Measurements from ENCODE around the gene NUTM2A. TPM values are rescaled to one million over a fixed set of nuclear protein-coding genes. Genes with fewer than 3 reads are reported as not detected.
"Not testable (repeated sequence)": the region's sequence is repeated elsewhere in the genome, so short reads cannot be mapped to it uniquely, and the experiment has no call there.

NUTM2A gene
- total RNA-seq, 4 donors from 2014 or later, result 0.80 to 3.0 (median 2.4) TPM

DNA sequence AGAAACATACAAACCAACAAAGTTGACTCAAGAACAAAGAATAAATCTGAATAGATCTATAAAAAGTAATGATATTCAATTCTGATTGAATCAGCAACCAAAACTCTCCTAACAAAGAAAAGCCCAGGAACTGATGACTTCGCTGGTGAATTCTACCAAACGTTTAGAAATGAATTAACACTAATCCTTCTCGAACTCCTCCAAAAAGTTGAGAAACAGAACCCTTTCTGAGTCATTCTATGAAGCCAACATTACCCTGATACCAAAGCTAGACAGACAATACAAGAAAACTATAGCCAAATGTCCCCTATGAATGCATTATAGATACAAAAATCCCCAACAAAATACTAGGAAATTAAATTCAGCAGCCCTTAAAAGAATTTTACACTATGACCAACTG is 16.9 kb downstream of the NUTM2A start:
- H3K4me1 ChIP-seq; in situ Hi-C loops (cut with MboI; ENCODE audit: low pct_ligation_motif_present in 1 of 4, low pct_unique_long_range_greater_than_20kb in 1 of 4, low sequenced_read_pairs in 3 of 4); H3K27ac ChIP-seq; H3K27me3 ChIP-seq; H3K9me3 ChIP-seq; H3K4me3 ChIP-seq; DNase-seq; H3K36me3 ChIP-seq; intact Hi-C loops (cut with DNase I; ENCODE audit: low total_unique reads): not testable (repeated sequence)
- 71 to 100% methylated on average over 1 to 3 of the region's 3 CpGs for whole genome bisulfite sequencing, 2 donors (ENCODE audit: low coverage in 1 of 2)

DNA sequence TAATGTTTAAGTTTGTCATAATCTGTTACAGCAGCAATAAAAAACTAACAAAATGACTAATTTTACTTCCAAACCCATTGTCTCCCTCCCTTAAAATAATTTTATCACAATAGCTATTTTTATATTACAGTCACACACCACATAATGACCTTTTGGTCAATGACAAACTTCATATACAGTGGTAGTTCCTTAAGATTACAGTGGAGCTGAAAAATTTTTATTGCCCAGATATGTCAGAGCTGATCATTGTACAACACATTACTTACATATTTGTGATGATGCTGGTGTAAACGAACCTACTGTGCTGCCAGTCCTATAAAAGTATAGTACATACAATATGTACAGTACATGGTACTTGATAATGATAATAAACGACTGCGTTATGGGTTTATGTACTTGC is 22.1 kb downstream of the NUTM2A start:
- 71% methylated on average over 2 of the region's 3 CpGs; no CpG with 5 or more reads in 1 of the 2 donors for WGBS, 2 donors (ENCODE audit: low coverage in 1 of 2)
- DNase-seq; H3K36me3 ChIP-seq; H3K27ac ChIP-seq; in situ Hi-C loops (cut with MboI; ENCODE audit: low pct_ligation_motif_present in 1 of 4, low pct_unique_long_range_greater_than_20kb in 1 of 4, low sequenced_read_pairs in 3 of 4); intact Hi-C loops (cut with DNase I; ENCODE audit: low total_unique reads); H3K4me1 ChIP-seq; H3K27me3 ChIP-seq; H3K9me3 ChIP-seq; H3K4me3 ChIP-seq: not testable (repeated sequence)

DNA sequence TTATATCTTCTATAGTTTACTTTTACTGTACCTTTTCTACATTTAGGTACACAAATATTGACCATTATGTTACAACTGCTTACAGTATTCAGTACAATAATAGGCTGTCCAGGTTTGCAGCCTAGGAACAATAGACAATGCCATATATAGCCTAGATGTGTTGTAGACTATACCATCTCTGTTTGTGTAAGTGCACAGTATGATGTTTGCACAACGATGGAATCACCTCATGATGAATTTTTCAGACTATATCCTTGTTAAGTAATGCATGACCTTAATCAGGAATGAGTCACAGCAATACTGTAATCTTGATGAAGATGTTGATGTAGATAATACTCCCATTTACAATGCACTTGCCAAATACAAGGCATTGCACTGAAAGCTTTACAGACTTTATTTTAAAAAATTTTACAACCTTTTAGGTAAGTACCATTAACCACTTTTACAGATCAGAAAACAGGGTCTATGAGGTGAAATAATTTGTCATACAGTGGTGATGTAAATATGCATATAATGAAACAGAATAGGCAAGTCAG is 23.6 kb downstream of the NUTM2A start:
- H3K36me3 ChIP-seq; H3K4me3 ChIP-seq; H3K27me3 ChIP-seq; intact Hi-C loops (cut with DNase I; ENCODE audit: low total_unique reads); H3K9me3 ChIP-seq; DNase-seq; in situ Hi-C loops (cut with MboI; ENCODE audit: low pct_ligation_motif_present in 1 of 4, low pct_unique_long_range_greater_than_20kb in 1 of 4, low sequenced_read_pairs in 3 of 4); H3K27ac ChIP-seq; H3K4me1 ChIP-seq: not testable (repeated sequence)
- WGBS, 2 donors (ENCODE audit: low coverage in 1 of 2), result 50% methylated on average over 1 of the region's 1 CpG; no CpG with 5 or more reads in 1 of the 2 donors
- TF ChIP-seq POLR2AphosphoS5 (IDR thresholded peaks at IDR 0.05), result peak in 1 of 3 donors; percentile 39

DNA sequence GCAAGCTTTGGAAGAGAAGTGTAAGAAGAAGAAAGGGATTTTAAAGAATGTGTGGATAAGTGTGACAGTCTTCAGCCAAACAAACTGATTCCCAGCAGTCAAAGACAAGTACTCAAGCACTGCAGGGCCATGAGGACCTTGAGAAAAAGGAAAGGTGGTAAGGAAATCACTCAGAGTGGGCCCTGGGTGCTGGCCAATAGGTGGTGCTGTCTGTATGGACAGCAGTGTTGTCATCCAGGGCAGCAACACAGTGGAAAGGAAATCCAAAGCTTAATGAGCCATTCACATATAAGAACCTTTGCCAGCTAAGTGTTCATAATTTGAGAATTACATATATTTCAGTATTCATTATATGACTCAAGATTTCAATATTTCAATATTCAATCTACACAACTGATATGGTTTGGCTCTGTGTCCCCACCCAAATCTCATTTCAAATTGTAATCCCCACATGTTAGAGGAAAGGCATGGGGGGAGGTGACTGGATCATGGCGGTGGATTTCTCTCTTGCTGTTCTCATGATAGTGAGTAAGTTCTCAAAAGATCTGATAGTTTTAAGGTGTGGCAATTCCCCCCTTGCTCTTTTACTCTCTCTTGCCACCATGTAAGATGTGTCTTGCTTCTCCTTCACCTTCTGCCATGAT is 55.6 kb downstream of the NUTM2A start:
- intact Hi-C loops (cut with DNase I; ENCODE audit: low total_unique reads); H3K27me3 ChIP-seq; in situ Hi-C loops (cut with MboI; ENCODE audit: low pct_ligation_motif_present in 1 of 4, low pct_unique_long_range_greater_than_20kb in 1 of 4, low sequenced_read_pairs in 3 of 4): not testable (repeated sequence)

More for the DNA sequence above, 55.6 kb downstream of the NUTM2A start:
- H3K4me1 ChIP-seq, H3K4me3 ChIP-seq, H3K36me3 ChIP-seq, H3K9me3 ChIP-seq, H3K27ac ChIP-seq, DNase-seq: not testable (repeated sequence)
- no CpG with 5 or more reads among the region's 1 CpG for WGBS, 2 donors (ENCODE audit: low coverage in 1 of 2)

Other genes starting within 250 kb of the NUTM2A start
- gene FAM25A, start 205.2 kb upstream of the NUTM2A start, total RNA-seq, result not detected
- gene GLUD1, start 130.6 kb upstream of the NUTM2A start, total RNA-seq, result 100 to 1,000 TPM; 150 to 293 (median 201) TPM
- 10 to 100 TPM; 21.7 to 43.7 (median 37.3) TPM for gene SHLD2, start 130.2 kb upstream of the NUTM2A start, total RNA-seq
- gene NUTM2D, start 132.3 kb downstream of the NUTM2A start, total RNA-seq, result 10 to 100 TPM in 1 of 4 donors, 1 to 10 TPM in 3; 4.0 to 49.0 (median 4.6) TPM

Measured in transverse colon (tissue), 4 donors.